ENCODE data around the gene ABCC5.

The ABCC5 gene

GRCh38 chr3:184059424-184059823 is 41.7 kb upstream of the ABCC5 start:
- H3K9me3 ChIP-seq (ENCODE audit: insufficient read depth, low read length), result no peaks in the 10 kb centered on the region
- H3K4me3 ChIP-seq (ENCODE audit: insufficient read depth, low read length, poor library complexity, severe bottlenecking), result no peak overlapping the region
- no peaks in the 10 kb centered on the region for H3K9me2 ChIP-seq (replicated peaks; ENCODE audit: insufficient read depth, low read length)
- H3K27me3 ChIP-seq (ENCODE audit: low read length), result no peaks in the 10 kb centered on the region
- H3K79me2 ChIP-seq (ENCODE audit: insufficient read depth, low read length), result no peaks in the 10 kb centered on the region
- H3K27ac ChIP-seq (ENCODE audit: low read depth, low read length), result no peak overlapping the region
- H4K20me1 ChIP-seq (ENCODE audit: low read depth, low read length), result no peaks in the 10 kb centered on the region
- no peaks in the 10 kb centered on the region for H3K36me3 ChIP-seq (ENCODE audit: low read length)
- H2AFZ ChIP-seq (ENCODE audit: low read depth, low read length, severe bottlenecking), result no peak overlapping the region
- no peak overlapping the region for H3K4me2 ChIP-seq (ENCODE audit: low read depth, low read length, poor library complexity, severe bottlenecking)
- H3F3A ChIP-seq (ENCODE audit: insufficient read depth), result no peaks in the 10 kb centered on the region
- H3K9ac ChIP-seq (ENCODE audit: low read length), result no peak overlapping the region
- TF ChIP-seq EZH2phosphoT487 (conservative IDR thresholded peaks at IDR 0.05; ENCODE audit: low read length), result no peak
- TF ChIP-seq, protein P1, sequence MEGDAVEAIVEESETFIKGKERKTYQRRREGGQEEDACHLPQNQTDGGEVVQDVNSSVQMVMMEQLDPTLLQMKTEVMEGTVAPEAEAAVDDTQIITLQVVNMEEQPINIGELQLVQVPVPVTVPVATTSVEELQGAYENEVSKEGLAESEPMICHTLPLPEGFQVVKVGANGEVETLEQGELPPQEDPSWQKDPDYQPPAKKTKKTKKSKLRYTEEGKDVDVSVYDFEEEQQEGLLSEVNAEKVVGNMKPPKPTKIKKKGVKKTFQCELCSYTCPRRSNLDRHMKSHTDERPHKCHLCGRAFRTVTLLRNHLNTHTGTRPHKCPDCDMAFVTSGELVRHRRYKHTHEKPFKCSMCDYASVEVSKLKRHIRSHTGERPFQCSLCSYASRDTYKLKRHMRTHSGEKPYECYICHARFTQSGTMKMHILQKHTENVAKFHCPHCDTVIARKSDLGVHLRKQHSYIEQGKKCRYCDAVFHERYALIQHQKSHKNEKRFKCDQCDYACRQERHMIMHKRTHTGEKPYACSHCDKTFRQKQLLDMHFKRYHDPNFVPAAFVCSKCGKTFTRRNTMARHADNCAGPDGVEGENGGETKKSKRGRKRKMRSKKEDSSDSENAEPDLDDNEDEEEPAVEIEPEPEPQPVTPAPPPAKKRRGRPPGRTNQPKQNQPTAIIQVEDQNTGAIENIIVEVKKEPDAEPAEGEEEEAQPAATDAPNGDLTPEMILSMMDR (IDR thresholded peaks at IDR 0.05; ENCODE audit: insufficient read depth, low read length, poor library complexity, severe bottlenecking), result no peak

DNA sequence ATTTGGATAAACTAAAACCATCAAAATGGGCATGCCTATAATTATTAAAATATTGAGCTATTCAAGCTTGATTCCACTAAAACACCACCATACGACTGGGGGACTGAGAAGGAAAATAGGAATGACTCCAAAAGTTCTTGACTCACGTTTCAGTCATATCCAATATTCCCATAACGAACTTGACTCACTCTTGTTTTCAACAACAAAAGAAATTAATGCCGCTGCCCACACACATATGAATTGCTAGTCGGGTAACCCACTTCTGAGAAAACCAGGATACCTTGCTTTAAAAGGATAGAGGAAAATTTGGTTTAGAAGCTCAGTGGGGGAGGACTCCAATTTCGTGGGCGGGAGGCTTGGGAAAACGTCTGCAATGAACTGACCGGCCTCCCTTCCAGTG is 40.3 kb upstream of the ABCC5 start:
- H2AFZ ChIP-seq (ENCODE audit: low read depth, low read length, severe bottlenecking), result no peak overlapping the region
- H3K9ac ChIP-seq (ENCODE audit: low read length), result no peak overlapping the region

DNA sequence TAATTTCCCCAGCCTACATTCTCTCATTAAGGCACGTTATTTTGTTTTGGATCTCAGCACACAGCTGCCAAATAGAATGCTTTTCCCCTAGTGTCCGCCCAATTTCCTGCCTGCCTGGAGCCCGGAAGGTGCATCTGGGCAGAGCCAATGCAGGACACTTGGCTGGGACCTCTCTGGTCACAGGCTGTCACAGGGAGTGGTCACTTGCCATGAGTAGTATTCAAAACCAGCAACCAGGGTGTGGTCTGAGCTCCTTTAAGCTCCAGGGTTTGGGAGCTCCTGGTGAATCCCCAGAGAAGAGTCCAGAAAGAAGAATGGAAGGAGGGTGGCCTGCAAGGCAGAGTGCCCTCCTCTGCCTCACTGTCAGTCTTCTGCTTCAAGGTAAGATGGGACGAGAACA is 35.1 kb upstream of the ABCC5 start, which contains the start of gene HTR3C:
HTR3C (plus strand) TSS at position 281 of the 400 bp plus-strand sequence; CDS start at position 315, 34 bp downstream.
- H3K27me3 ChIP-seq (ENCODE audit: low read length), result no peaks in the 10 kb centered on the region
- H3K9ac ChIP-seq (ENCODE audit: low read length), result no peak within 1 kb of the TSS
- no peaks in the 10 kb centered on the region for H3K9me2 ChIP-seq (replicated peaks; ENCODE audit: insufficient read depth, low read length)
- no peaks in the 10 kb centered on the region for H3K79me2 ChIP-seq (ENCODE audit: insufficient read depth, low read length)
- H2AFZ ChIP-seq (ENCODE audit: low read depth, low read length, severe bottlenecking), result no peak within 1 kb of the TSS
- H3K36me3 ChIP-seq (ENCODE audit: low read length), result no peaks in the 10 kb centered on the region
- H3K9me3 ChIP-seq (ENCODE audit: insufficient read depth, low read length), result no peaks in the 10 kb centered on the region
- no peak within 1 kb of the TSS for H3K4me2 ChIP-seq (ENCODE audit: low read depth, low read length, poor library complexity, severe bottlenecking)
- no peak within 1 kb of the TSS for H3K27ac ChIP-seq (ENCODE audit: low read depth, low read length)
- TF ChIP-seq, protein P1 (IDR thresholded peaks at IDR 0.05; ENCODE audit: insufficient read depth, low read length, poor library complexity, severe bottlenecking), result no peak
- TF ChIP-seq EZH2phosphoT487 (conservative IDR thresholded peaks at IDR 0.05; ENCODE audit: low read length), result no peak
- no peaks in the 10 kb centered on the region for H3F3A ChIP-seq (ENCODE audit: insufficient read depth)
- H4K20me1 ChIP-seq (ENCODE audit: low read depth, low read length), result no peaks in the 10 kb centered on the region
- H3K4me3 ChIP-seq (ENCODE audit: insufficient read depth, low read length, poor library complexity, severe bottlenecking), result no peak within 1 kb of the TSS

More for the DNA sequence above, 40.3 kb upstream of the ABCC5 start:
- no peaks in the 10 kb centered on the region for H3K9me2 ChIP-seq (replicated peaks; ENCODE audit: insufficient read depth, low read length)
- no peaks in the 10 kb centered on the region for H3K9me3 ChIP-seq (ENCODE audit: insufficient read depth, low read length)
- no peaks in the 10 kb centered on the region for H3F3A ChIP-seq (ENCODE audit: insufficient read depth)
- H4K20me1 ChIP-seq (ENCODE audit: low read depth, low read length), result no peaks in the 10 kb centered on the region
- TF ChIP-seq EZH2phosphoT487 (conservative IDR thresholded peaks at IDR 0.05; ENCODE audit: low read length), result no peak
- TF ChIP-seq, protein P1 (IDR thresholded peaks at IDR 0.05; ENCODE audit: insufficient read depth, low read length, poor library complexity, severe bottlenecking), result no peak
- no peak overlapping the region for H3K4me3 ChIP-seq (ENCODE audit: insufficient read depth, low read length, poor library complexity, severe bottlenecking)
- H3K27ac ChIP-seq (ENCODE audit: low read depth, low read length), result no peak overlapping the region
- no peaks in the 10 kb centered on the region for H3K27me3 ChIP-seq (ENCODE audit: low read length)
- no peaks in the 10 kb centered on the region for H3K79me2 ChIP-seq (ENCODE audit: insufficient read depth, low read length)
- H3K36me3 ChIP-seq (ENCODE audit: low read length), result no peaks in the 10 kb centered on the region
- H3K4me2 ChIP-seq (ENCODE audit: low read depth, low read length, poor library complexity, severe bottlenecking), result no peak overlapping the region
